GM21737 (cell line): ENCODE results near the gene PDGFRA.

ENCODE experiments used
- ATAC-seq: cut with Tn5 transposase; IDR thresholded peaks from one replicate; pipeline ENCODE4 v1.9.1; 2021; ENCODE audit warnings: mild to moderate bottlenecking, moderate library complexity; ENCODE audit not compliant: unreplicated experiment

The PDGFRA gene

GRCh38 chr4:54228961-54229501 is at the start of gene PDGFRA:
PDGFRA (plus strand) TSS chr4:54229293; CDS start chr4:54258769, 29,476 bp downstream.
- ATAC-seq, result no peak

DNA sequence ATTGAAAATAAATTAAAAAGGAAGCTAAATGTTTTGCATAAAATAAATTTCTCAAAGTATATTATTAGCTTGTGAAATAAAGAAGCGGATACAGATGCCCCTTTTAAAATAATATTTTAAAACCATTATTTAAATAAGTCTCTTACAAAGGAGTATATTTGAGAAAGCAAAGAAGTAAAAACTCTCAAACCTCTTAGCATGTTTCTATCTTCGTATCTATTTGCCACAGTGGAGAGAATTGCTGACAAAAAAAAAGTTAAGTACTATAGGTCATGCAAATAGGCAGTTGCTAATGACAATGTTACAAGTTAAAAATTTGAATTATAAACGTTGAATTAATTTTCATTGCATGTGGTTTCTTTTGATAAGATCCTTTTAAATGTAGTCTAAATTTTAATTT is 44.5 kb upstream of the PDGFRA start:
- no peak for ATAC-seq

DNA sequence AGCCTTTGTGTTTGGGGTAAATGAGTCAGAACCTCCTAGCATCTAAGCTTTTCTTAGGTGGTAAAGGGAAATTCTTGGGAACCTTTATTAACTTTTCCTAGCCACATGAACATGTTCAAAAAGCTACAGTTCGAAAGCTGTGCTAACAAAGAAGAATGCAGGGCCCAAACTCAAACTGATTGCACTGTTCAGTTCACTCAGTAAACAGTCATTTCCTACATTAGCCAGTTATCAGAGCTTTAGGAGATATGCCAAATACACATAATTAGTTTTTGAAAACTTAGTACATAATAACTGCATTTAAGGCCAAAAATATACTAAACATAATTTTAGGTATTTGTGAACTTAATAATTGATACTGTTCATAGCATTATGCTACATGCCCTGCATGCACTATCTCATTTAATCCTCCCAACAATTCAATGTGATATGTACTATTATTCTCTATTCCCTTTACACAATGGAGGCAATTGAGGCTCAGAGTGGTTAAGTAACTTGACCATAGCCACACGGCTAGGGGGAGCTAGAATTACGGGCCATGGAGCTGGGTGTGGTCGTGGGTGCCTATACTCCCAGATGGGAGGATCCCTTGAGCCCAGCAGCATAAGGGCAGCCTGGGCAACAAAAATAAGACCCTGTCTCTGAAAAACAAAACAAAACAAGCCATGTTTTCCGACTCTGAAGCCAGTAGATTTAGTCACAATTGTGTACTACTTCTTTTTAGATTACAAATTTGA is 43.9 kb upstream of the PDGFRA start:
- ATAC-seq, result no peak

DNA sequence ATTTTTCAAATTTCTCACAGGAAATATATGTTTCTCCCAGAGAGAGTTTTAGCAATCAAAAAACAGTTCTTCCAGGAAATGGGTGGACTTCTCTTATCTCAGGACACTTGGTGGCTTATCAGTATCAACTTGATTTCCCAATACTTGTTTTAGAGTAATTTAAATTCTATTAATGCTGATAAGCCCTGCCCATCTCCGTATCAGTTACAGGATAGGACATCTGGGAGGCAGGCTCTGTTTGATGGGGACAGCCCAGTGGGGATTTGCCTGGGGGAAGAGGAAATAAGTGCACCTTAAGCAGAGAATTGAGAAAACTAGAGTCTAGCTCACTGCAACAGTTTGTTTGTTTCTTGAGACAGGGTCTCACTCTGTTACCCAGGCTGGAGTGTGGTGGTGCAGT is 43.2 kb upstream of the PDGFRA start:
- no peak for ATAC-seq

DNA sequence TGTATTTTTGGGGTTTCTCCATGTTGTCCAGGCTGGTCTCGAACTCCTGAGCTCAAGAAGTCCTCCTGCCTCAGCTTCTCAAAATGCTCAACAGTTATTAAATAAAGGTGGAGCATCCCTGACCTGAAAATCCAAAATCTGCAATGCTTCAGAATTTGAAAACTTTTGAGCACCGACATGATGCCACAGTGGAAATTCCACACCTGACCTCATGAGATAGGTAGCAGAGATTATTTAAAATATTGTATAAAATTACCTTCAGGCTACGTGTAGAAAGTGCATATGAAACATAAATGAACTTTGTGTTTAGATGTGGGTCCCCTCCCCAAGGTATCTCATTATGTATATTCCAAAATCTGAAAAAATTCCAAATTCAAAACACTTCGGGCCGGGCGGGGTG is 42.7 kb upstream of the PDGFRA start:
- no peak for ATAC-seq

GRCh38 chr4:54187148-54187547 is 41.9 kb upstream of the PDGFRA start:
- no peak for ATAC-seq

DNA sequence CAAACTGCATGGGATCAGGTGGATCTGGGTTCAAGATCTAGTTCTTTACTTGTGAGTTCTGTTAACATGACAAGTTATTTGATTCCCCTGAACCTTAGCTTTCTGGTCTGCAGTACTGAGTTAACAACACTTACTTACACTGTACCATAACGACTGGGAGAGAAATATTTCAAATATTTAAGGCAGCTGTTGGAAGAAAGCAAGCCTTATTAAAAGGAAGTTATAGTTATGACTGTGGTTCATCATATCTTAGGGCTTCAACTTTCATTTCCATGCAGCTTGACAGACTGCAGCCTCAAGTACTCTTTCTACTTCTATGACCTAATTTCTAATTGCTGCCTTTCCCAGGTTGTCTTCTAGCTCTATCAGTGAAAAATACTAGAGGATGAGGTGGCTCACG is 40.0 kb upstream of the PDGFRA start:
- no peak for ATAC-seq

- no peak for ATAC-seq
These were observed 36.3 kb upstream of the PDGFRA start for GRCh38 chr4:54192811-54193210.

- ATAC-seq, result no peak
These were observed 31.2 kb upstream of the PDGFRA start for GRCh38 chr4:54197926-54198325.

GRCh38 chr4:54199919-54200318 is 29.2 kb upstream of the PDGFRA start:
- ATAC-seq, result no peak

GRCh38 chr4:54209617-54210016 is 19.5 kb upstream of the PDGFRA start:
- ATAC-seq, result no peak

GRCh38 chr4:54213001-54213400 is 16.1 kb upstream of the PDGFRA start:
- no peak for ATAC-seq

DNA sequence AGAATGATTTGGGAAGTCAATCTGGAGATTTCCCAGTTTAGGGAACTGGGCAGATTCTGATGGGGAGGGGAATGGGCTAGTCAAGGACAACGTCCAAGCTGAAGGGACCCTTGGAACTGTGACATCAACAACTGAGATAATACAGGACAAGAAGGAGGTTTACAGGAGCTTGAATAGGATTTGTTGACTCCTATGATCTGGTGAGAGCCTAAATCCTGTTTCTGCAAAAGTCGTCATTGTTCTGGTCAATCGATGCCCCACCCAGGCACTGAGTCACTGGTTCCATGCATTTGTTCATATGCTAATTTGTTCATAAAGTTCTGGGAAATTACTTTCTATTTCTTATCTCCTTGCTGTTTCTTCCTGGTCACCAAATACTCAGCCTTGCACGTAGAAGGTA is 15.3 kb upstream of the PDGFRA start:
- no peak for ATAC-seq

DNA sequence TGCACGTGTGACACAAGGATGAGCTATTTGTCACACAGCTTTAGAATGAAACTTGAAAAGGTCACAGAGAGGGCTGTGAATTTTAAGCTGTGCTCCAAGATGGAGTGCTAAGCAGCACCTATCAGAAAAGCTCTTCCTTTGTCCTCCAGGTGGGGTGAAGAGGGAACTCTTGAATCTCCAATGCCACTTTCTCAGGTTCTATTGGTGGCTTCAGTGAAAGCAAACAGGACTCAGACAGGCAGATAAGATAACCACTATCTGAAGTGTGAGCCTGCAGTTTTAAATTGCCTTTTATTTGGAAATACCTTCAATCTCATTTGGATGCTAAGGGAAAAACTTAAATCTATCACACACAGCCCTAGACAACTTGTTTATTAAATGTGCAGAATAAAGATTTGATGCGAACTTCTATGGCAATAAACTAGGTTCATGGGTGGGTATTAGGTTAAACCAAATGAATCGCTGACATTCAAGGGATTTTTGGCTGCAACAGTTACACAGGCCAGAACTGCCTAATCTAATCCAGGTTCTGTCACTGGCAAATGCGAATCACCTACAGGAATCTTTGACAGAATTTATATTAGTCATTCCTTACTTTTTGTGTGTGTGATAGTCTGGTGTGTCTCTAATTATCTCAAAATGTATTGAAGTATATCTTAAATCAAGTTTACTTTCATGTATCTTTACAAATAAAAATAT is 13.6 kb upstream of the PDGFRA start:
- no peak for ATAC-seq

DNA sequence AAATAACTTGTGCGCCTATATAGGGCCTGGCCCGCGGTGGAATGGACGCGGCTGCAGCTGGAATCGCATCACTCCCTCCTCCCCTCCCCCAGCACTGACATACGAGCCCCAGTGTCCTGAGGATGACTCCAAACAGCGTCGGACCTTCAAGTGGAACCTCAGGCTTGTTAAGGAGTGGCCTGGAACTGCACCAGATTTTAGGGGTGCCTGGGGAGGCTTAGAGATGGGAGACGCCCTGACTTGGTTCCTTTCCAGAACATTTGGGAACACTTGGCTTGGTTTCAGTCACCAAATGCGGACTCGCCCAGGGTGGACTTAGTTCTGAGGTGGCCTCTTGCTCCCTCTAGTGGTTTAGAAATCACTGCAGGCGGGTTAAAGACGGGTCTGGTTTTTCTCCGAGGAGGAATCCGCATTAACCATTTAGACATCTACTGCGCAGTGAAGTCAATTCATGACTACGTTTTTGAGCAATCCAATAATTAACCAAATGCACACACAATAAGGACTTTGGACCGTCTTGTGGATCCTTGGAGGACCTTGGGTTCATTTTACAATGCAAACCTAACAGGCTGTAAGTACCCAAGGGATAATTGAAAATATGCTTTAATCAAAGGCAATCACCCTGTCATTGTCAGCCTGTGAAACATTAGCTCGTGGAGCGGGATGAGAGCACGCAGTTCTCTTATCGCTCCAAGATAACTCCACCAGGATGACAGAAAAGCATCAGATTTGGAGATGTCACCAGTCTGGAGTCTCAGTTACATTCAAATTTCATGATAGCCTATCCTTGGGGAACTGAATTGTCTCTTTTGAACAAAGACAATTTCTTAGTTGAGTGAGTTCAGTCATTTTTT is 11.2 kb upstream of the PDGFRA start:
- ATAC-seq, result no peak

GRCh38 chr4:54218736-54219135 is 10.4 kb upstream of the PDGFRA start:
- ATAC-seq, result no peak

GRCh38 chr4:54224996-54225597 is 4.0 kb upstream of the PDGFRA start:
- ATAC-seq, result no peak

DNA sequence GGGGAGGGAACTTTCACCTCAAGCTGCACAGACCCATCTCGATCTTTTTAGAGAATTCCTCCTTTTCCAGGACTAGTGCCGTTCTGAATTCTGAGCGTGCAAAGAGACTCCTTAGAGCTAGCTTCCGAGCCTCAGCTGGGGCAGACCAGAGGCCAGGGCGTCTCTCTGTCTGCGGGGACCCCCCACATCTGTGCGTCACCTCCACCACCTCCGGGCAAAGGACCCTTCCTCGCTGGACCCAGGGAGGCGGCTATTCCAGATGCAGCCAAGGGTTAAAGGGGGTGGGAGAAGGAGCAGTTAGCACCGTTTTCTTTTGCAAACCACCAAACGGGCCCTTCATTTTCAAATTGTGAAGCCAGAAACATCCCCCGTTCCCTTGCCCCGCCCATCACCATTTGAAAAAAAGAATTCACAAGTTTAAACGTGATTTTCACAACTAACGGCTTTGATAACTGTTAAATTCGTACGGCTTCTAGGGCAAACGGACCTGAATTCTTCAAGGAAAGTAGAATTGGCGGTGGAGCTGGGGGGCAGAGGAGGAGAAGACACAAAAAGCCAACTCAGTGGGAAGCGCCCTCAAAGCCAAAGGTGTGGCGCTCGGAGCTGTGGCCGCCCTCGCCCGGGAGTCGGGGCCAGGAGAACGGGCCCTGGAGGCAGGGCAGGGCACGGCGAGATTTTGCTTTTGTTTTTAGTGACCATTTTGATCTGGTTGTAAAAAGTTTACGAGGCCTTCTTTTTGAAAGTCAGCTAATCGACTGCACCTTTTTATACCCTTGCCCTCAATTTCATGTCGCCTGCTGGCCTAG is 3.3 kb upstream of the PDGFRA start:
- no peak for ATAC-seq

GRCh38 chr4:54226404-54227255 is 2.5 kb upstream of the PDGFRA start:
- ATAC-seq, result no peak
